ENCODE results near the gene MISP. TPM values are rescaled to one million over a fixed set of nuclear protein-coding genes. Genes with fewer than 3 reads are reported as not detected.
"Not testable (repeated sequence)": the region's sequence is repeated elsewhere in the genome, so short reads cannot be mapped to it uniquely, and the experiment has no call there.

The MISP gene
- total RNA-seq, 1 donor from 2014 or later: 1.2 TPM

DNA sequence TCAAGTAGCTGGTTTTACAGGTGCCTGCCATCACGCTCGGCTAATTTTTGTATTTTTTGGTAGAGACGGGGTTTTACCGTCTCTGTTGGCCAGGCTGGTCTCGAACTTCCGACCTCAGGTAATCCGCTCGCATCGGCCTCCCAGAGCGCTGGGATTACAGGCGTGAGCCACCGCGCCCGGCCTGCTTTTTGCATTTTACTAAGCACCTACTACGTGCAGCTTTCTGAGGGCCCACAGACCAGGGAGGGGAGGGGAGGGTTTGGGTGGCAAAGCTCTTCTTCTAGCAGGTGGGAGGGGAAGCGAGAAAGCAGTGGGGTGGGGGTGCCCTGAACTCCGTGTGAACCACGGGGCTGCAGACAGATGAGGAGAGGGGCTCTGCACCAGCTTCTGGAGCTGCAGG, 27.2 kb upstream of the MISP start:
- DNase-seq: no peak

DNA sequence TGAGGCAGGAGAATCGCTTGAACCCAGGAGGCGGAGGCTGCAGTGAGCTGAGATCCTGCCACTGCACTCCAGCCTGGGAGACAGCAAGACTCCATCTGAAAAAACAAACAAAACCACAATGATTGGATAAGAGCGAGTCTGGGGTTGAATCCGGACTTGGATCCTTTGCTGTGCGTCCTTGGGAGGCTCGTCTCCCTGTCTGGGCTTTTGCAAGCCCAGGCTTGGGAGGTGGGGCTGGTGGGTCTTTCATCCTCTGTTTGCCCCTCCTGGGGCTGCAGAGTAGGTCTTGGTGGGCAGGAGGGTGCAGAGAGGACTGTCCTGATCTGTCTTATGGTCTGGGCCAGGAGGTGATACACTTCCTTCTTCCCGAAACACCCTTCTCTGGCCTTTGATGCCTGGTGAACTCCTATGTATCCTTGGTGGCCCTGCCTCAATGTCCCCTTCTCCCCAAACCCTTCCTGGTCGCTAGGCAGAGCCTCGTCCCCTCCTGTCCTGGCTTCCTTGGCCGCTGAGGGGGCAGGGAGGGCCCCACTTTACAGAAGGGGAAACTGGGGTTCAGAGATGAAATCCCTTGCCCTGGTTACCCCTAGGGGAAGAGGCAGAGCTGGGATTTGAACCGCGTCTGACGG, 25.3 kb upstream of the MISP start:
- no peak for DNase-seq

DNA sequence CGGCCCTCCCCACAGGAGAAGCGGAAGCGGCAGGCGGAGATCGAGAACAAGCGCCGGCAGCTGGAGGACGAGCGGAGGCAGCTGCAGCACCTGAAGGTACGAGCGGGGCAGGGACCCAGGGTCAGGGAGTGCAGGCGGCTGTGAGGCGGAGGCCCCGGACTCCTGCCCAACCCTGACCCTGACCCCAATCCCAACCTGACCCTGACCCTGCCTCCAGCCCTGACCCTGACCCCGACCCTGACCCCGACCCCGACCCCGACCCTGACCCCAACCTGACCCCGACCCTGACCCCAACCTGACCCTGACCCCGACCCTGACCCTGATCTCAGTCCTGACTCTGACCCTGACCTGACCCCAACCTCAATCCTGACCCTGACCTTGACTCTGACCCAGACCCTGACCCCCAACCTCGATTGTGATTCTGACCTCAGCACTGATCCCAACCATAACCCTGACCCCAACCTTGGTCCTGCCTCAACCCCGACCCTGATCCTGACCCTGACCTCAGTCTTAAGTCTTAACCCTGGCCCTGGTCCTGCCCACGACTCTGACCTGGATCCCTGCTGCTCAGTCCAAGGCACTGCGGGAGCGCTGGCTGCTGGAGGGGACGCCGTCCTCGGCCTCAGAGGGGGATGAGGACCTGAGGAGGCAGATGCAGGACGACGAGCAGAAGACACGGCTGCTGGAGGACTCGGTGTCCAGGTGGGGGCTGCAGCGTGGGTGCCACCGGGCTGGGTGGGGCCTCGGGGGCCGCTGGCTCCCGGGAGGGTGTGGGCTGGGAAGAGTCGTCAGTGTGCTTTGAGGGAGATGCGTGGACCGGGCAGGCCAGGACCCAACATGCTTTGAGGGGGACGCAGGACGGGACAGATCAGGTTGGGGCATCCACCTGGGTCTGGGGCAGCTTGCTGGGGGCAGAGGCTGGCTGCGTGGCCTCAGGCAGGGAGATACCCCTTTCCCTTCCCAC, 23.6 kb upstream of the MISP start:
- peak; percentile 28 for DNase-seq

DNA sequence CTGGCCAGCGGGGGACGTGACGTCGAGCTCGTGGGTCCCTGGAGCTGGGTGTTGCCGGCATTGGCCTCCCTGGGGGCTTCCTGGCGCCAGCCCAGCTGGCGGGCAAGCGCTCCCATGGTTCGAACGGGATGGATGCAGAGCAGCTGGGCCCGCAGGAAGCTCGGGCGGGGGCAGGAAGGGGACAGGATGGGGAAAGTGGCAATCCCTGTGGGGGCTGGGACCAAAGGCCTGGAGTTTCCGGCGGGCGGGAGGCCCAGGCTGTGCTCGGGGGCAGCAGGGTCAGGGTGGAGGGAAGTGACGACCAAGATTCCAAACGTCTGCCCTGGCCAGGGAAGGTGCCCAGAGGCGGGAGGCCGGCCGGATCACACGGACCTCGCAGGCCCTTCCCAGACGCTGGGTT, 22.9 kb upstream of the MISP start:
- no peak for DNase-seq

DNA sequence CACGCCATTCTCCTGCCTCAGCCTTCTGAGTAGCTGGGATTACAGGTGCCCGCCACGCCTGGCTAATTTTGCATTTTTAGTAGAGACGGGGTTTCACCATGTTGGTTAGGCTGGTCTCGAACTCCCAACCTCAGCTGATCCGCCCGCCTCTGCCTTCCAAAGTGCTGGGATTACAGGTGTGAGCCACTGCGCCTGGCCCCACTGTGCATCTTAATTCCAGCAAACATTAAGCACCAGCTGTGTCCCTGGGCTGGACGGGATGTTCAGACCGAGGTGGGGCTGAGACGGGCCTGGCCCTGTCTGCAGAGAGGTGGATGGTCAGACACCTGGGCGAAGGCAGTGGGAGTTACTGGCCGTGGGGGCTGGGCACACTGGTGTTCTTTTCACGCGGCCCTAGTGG, 21.3 kb upstream of the MISP start:
- not testable (repeated sequence) for DNase-seq

DNA sequence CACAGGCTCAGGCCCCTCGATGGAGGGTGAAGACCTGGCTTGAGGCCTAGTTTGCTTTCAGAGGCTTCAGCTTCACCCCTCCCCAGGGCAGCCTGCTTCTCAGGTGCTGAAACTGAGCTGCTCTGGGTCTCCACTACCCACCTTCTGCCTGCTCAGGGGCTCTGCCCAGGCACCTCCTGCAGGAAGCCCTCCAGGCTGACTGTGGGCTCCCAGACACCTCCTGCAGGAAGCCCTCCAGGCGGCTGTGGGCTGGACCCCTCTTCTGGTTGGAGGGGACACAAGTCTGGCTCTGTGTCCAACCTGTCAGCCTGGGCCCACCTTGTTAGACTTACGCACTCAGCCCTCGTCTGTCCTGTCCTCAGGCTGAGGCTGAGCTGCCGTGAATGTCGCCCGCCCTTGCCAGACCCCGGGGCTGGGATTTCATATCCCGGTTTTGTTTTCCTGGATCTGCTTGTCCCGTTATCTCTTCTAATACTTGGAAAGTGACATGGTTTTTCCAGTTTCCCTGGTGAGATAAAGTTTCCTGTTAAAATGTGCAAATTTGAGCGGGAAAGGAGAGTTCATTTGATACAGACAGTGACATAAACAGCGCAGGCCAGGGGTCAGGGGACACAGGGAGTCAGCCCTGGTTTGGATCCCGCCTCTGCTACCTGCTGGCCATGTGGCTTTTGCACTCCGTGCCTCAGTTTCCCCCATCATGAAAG, 20.8 kb upstream of the MISP start:
- no peak for DNase-seq

DNA sequence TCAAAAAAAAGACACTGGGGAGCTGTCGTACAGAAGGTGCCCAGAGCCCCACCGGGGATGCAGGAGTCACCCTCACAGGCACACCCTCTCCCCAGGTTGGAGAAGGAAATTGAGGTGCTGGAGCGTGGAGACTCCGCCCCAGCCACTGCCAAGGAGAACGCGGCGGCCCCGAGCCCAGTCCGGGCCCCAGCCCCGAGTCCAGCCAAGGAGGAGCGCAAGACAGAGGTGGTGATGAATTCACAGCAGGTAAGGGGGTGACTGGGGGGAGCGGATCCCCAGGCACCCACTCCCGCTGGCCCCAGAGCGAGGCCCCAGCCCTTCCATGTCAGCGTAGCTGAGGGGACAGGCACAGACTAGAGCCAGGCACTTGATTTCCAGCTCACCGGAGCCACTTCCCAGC, 19.9 kb upstream of the MISP start:
- no peak for DNase-seq

DNA sequence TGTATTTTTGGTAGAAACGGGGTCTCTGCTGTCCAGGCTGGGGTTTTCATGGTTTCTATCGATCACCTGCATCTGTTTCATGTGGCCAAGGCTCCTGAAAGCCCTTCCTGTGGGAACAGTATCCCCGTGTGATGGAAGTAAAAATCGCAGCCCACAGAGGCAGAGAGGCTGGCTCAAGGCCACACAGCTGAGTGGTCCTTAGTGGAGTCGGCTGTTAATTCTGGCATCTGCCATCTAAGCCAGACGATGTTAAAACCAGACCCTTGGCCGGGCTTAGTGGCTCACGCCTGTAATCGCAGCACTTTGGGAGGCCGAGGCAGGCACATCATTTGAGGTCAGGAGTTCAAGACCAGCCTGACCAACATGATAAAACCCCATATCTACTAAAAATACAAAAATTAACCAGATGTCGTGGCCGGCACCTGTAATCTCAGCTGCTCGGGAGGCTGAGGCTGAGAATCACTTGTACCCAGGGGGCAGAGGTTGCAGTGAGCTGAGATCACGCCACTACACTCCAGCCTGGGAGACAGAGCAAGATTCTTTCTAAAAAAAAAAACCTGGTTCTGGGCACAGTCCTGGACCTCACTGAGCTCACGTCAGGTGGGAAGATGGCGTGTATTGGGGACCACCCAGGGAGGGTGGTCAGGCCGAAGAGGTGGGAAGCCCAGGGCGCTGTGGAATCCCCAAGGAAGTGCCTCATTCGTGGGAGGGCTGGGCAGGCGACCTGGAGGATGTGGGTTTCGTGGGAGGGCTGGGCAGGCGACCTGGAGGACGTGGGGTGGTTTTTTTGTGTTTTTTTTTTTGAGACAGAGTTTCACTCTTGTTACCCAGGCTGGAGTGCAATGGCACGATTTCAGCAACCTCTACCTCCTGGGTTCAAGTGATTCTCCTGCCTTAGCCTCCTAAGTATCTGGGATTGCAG, 18.5 kb upstream of the MISP start:
- no peak for DNase-seq

DNA sequence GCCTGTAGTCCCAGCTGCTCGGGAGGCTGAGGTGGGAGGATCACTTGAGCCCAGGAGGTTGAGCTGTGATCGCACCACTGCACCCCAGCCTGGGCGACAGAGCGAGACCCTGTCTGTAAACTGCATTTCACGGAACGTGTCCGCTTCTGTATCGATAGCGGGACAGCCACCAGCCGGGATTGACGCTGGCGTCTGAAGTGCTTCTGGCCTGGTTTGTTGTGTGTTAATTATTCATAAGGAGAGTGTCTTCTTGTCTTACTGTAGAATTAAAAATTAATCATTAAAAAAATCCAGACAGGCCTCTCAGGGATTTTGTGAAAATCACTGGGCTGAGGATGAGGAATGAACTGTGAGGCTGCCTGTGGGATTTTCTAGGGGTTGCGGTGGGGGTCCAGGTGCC, 16.2 kb upstream of the MISP start:
- no peak for DNase-seq

DNA sequence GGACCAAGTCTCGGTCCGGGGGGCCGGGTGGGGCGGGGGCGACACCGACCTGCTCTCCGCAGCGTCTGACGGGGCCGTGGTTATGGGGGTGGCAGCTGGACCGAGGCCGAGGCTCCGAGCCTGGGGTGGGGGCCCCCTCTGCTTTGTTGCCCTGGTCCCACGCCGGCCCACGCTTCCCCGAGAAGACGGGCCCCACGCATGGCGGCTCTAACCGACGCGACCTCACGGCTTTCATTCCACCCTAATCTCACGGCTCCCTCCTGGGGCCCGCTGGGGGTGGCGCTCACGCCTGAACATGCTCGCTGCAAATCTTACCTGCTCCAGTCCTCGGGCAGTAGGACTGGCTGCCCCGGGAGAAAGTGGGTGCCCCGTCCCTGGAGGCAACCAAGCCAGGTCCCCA, 14.8 kb upstream of the MISP start:
- DNase-seq: no peak

DNA sequence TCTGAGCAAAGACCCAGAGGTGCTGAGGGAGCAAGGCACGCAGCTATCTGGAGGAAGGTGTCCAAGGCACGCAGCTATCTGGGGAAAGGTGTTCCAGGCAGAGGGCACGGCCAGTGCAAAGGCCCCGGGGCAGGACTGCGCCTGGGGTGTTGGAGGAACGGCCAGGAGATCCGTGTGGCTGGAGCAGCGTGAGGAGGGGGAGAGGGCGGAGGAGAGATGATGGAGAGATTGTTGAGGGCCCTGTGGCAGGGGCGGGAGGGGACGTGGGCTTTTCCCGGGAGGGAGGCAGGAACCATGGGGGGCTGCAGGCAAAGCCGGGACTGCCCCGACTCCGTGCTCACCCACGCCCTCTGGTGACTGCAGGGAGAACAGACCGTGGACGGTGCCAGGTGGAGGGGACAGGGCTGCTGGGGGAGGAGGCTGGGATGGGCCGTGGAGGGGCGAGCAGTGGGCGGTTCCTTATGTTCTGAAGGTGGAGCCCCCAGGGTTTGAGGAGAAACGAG, 13.3 kb upstream of the MISP start:
- no peak for DNase-seq

DNA sequence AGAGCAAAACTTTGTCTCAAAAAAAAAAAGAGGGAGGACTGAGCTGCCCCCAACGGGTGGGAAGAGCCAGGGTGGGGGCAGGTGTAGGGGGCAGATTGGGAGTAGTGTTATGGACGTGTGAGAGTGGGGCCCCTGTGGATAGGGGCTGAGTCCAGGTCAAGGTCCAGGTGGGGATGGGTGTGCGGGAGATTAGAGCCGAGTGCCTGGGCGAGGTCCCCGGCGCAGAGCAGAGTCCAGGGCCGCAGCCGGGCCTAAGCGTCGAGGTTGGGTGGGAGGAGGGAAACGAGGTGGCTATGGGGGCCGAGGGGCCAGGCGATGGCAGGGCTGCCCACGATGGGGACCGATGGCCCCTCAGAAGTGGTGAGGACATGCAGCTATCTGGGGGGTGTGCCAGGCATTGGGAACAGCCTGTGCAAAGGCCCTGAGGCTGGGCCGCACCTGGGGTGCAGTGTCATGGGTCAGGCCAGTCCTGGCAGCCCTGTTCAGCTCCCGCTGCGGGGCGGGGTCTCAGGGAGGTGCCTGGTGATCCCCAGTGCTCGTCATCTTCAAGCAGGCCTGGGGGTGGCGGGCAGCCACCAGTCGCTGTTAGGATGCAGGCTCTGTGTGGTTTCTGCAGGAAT, 12.3 kb upstream of the MISP start:
- DNase-seq: no peak

DNA sequence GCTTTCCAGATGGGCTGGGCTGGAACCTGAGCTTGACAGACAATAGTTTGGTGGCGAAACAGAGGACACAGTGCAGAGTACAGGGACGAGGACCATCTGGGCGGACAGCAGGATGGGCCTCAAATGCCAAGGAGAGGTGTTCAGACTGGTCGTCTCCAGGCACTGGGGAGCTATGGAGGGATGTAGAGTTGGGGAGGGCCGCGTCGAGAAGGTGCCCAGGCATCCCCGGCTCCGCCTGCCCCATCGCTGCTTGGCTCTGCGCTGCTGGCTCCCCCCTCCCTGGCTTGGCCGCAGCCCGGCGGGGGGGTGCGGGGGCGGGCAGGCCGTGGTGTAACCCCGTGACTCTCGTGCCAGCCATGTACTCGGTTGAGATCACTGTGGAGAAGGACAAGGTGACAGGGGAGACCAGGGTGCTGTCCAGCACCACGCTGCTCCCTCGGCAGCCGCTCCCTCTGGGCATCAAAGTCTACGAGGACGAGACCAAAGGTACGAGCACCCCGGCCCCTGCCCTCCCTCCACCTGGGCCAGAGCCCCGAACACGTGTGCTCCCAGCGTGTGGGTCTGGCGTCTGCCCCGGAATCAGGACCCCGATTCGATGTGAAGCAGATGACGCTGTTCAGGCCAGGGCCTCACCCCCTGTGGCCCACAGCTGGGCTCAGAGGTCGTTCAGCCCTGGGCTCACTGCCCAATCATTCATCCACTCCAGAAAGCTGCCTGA, 10.8 kb upstream of the MISP start:
- DNase-seq: no peak

DNA sequence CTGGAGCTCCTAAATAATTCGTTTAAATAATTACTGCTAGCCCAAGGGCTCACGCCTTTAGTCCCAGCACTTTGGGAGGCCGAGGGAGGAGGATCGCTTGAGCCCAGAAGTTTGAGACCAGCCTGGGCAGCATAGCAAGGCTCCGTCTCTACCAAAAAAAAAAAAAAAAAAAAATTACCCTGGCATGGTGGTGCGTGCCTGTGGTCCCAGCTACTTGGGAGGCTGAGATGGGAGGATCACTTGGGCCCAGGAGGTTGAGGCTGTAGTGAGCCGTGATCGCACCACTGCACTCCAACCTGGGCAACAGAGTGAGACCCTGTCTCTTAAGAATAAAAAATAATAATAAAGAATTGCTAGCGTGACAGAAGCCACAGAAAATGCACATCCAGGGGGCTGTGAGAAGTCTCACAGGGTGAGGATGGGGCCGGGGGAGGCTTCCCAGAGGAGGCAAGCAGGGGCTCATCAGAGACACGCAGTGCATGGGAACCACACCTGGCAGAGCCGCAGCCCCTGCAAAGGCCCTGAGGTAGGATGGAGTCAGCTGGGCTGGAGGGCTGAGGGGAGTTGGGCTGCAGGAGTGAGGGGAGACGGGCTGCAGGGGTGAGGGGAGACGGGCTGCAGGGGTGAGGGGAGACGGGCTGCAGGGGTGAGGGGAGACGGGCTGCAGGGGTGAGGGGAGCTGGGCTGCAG, 10.0 kb upstream of the MISP start:
- DNase-seq: not testable (repeated sequence)

DNA sequence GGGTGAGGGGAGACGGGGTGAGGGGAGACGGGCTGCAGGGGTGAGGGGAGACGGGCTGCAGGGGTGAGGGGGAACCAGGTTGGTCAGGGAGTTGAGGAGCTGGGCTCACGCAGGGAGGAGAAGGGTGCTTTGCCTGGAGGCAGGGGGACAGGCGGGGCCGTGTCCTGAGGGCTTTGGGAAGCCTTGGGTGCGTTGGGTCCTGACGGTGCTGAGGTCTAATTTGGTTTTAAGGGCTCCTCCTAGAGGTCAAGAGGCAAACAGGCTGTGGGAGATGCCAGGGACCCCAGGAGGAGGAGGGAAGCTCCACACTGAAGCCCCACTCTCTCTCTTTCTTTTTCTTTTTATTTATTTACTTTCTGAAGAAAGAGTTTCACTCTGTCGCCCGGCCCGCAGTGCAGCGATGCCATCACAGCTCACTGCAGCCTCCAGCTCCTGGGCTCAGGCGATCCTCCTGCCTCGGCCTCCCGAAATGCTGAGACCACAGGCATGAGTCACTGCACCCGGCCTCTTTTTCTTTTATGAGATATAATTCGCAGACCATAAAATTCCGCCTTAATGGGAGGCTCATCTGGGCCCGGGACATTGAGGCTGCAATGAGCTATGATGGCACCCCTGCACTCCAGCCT, 9.3 kb upstream of the MISP start:
- no peak for DNase-seq

DNA sequence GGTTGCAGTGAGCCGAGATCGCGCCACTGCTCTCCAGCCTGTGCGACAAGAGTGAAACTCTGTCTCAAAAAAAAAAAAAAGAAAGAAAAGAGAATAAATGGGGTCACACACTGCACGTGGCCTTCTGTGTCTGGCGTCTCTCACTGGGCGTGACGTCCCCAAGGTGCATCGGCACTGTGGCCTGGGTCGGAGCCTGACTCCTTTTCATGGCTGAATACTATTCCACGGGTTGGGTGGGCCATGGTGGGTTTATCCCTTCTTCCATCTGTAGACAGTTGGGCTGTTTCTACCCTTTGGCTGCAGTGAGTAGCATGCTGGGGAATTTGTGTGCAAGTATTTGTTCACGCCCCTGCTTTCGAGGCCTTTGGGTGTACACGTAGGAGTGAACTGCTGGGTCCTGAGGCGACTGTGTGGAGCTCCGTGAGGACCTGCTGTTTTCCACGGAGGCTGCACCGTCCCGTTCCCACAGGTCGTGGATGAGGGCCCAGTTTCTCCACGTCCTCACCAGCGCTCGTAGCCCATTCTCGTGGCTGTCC, 8.3 kb upstream of the MISP start:
- DNase-seq: no peak

DNA sequence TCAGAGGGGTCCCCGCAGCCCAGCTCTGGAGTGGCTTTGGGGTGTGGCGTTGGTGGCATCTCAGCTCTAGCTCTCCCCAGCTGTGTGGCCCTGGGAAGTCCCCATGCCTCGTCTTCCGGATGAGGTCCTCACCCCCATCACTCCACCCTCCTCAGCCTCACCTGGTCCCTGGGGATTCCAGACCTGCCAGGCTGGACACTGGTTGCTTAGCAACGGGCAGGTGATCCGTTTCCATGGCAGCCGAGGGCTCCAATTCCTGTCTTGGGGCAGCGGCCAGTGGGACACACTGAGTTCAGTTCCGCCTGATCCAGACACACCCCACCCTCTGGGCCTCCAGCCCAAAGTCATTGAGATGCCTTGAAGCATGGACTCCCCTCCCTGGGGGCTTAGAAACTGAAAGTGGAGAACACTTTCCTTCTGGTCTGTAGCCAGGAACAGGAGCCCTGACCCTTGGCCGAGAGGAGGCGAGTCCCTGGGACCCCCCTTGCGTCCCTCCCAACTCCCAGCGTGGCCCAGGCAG, 7.7 kb upstream of the MISP start:
- DNase-seq: no peak

DNA sequence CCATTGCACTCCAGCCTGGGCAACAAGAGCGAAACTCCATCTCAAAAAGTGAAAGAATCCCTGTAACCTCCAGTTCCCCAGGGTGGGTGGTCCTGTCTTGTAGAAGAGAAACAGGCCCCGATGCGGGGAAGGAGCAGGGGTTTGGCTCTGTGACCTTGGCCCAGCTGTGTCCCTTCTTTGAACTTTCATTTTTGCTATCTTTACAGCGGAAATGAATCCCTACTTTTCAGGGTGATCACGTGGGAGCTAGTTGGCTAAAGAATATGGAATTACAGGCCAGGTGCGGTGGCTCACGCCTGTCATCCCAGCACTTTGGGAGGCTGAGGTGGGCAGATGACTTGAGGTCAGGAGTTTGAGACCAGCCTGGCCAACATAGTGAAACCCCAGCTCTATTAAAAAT, 5.8 kb upstream of the MISP start:
- not testable (repeated sequence) for DNase-seq

DNA sequence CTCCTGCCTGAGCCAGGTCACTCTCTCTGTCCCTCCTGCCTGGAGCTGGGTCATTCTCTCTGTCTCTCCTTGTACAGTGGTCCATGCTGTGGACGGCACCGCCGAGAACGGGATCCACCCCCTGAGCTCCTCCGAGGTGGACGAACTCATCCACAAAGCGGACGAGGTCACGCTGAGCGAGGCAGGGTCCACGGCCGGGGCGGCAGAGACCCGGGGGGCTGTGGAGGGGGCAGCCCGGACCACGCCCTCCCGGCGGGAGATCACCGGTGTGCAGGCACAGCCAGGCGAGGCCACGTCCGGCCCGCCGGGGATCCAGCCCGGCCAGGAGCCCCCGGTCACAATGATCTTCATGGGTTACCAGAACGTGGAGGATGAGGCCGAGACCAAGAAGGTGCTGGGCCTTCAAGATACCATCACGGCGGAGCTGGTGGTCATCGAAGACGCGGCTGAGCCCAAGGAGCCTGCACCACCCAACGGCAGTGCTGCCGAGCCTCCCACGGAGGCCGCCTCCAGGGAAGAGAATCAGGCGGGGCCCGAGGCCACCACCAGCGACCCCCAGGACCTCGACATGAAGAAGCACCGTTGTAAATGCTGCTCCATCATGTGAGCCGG, 4.6 kb upstream of the MISP start:
- DNase-seq: no peak
